GM23338 (cell line): Measurements from ENCODE around the gene RUNX3. TPM values are rescaled to one million over a fixed set of nuclear protein-coding genes. Genes with fewer than 3 reads are reported as not detected.

Source experiments
- ATAC-seq: fragments of 200-7000 bp; cut with Tn5 transposase; 3 replicates; pipeline ENCODE4 v1.9.1; 2020
- DNase-seq: peaks from one replicate; pipeline ENCODE4 v3.0.0-alpha.2; 2015; ENCODE audit warnings: low spot score
- H2AFZ ChIP-seq: fragments of 200-600 bp; sonication (generic); 2 replicates; pipeline ENCODE4 v1.8.0; 2016; ENCODE audit warnings: antibody characterized with exemption, mild to moderate bottlenecking, moderate library complexity
- H3F3A ChIP-seq: fragments of 200-600 bp; sonication (generic); replicated peaks from 2 replicates; pipeline ENCODE4 v1.8.0; 2017; ENCODE audit warnings: antibody characterized with exemption, mixed run types, low read depth
- H3K27ac ChIP-seq: fragments of 200-600 bp; sonication (generic); 2 replicates; pipeline ENCODE4 v1.6.1; 2016; ENCODE audit warnings: low read depth
- H3K27me3 ChIP-seq: fragments of 200-600 bp; sonication (generic); 2 replicates; pipeline ENCODE4 v1.8.0; 2016; ENCODE audit warnings: mild to moderate bottlenecking, mixed run types, moderate library complexity; ENCODE audit not compliant: insufficient read depth
- H3K36me3 ChIP-seq: fragments of 200-600 bp; sonication (generic); 2 replicates; pipeline ENCODE4 v1.8.0; 2016; ENCODE audit warnings: mild to moderate bottlenecking; ENCODE audit not compliant: insufficient read depth
- H3K4me1 ChIP-seq: fragments of 200-600 bp; sonication (generic); 2 replicates; pipeline ENCODE4 v1.8.0; 2016; ENCODE audit warnings: mild to moderate bottlenecking, moderate library complexity; ENCODE audit not compliant: insufficient read depth
- H3K4me2 ChIP-seq: fragments of 200-600 bp; sonication (generic); 2 replicates; pipeline ENCODE4 v1.7.1; 2017; ENCODE audit warnings: mixed run types
- H3K4me3 ChIP-seq: fragments of 200-600 bp; sonication (generic); 2 replicates; pipeline ENCODE4 v1.6.1; 2016; ENCODE audit warnings: mixed run types
- H3K79me2 ChIP-seq: fragments of 200-600 bp; sonication (generic); replicated peaks from 2 replicates; pipeline ENCODE4 v1.8.0; 2017; ENCODE audit warnings: mild to moderate bottlenecking; ENCODE audit not compliant: insufficient read depth
- H3K9me2 ChIP-seq: fragments of 200-600 bp; sonication (generic); 2 replicates; pipeline ENCODE4 v1.8.0; 2017; ENCODE audit not compliant: insufficient read depth
- H4K20me1 ChIP-seq: fragments of 200-600 bp; sonication (generic); replicated peaks from 2 replicates; pipeline ENCODE4 v1.8.0; 2017; ENCODE audit warnings: mild to moderate bottlenecking; ENCODE audit not compliant: insufficient read depth
- H3K27ac Mint-ChIP-seq: 2 replicates; pipeline ENCODE4 v1.8.0; 2020; ENCODE audit warnings: inconsistent platforms, mild to moderate bottlenecking, moderate library complexity, mixed read lengths
- H3K27me3 Mint-ChIP-seq: 3 replicates; pipeline ENCODE4 v1.8.0; 2022; ENCODE audit warnings: low read depth, mild to moderate bottlenecking, moderate library complexity, mixed read lengths, inconsistent platforms; ENCODE audit not compliant: insufficient read depth, poor library complexity
- H3K36me3 Mint-ChIP-seq: 3 replicates; pipeline ENCODE4 v1.8.0; 2021; ENCODE audit warnings: low read depth, mild to moderate bottlenecking, inconsistent platforms, moderate library complexity, mixed read lengths
- H3K4me1 Mint-ChIP-seq: 3 replicates; pipeline ENCODE4 v1.8.0; 2020; ENCODE audit warnings: mild to moderate bottlenecking, inconsistent platforms, mixed read lengths
- H3K4me3 Mint-ChIP-seq: 3 replicates; pipeline ENCODE4 v1.8.0; 2021; ENCODE audit warnings: moderate library complexity, mild to moderate bottlenecking, inconsistent platforms, mixed read lengths
- H3K9me3 Mint-ChIP-seq: 3 replicates; pipeline ENCODE4 v1.8.0; 2020; ENCODE audit warnings: moderate library complexity, mild to moderate bottlenecking, inconsistent platforms, mixed read lengths
- CREB1 ChIP-seq: fragments of 250-450 bp; sonication (Bioruptor Pico); IDR thresholded peaks from 2 replicates; pipeline ENCODE4 v1.5.0; 2020; ENCODE audit warnings: low read depth, mild to moderate bottlenecking, moderate library complexity
- EZH2 ChIP-seq: fragments of 200-600 bp; sonication (generic); IDR thresholded peaks from one replicate; pipeline ENCODE4 v1.8.0; 2017; ENCODE audit warnings: antibody characterized with exemption, mild to moderate bottlenecking, low read depth; ENCODE audit not compliant: unreplicated experiment
- EZH2phosphoT487 ChIP-seq: fragments of 200-600 bp; sonication (generic); IDR thresholded peaks from one replicate; pipeline ENCODE4 v1.8.1; 2018; ENCODE audit warnings: antibody characterized with exemption; ENCODE audit not compliant: unreplicated experiment
- JUNB ChIP-seq: IDR thresholded peaks from one replicate; pipeline ENCODE4 v1.6.1; 2016; ENCODE audit warnings: antibody characterized with exemption; ENCODE audit not compliant: unreplicated experiment
- NANOG ChIP-seq: IDR thresholded peaks from 2 replicates; pipeline ENCODE4 v1.6.1; 2016; ENCODE audit warnings: antibody characterized with exemption, borderline replicate concordance
- POLR2AphosphoS5 ChIP-seq: IDR thresholded peaks from 2 replicates; pipeline ENCODE4 v1.6.1; 2016; ENCODE audit warnings: antibody characterized with exemption, low read depth
- STAT1 ChIP-seq: IDR thresholded peaks from one replicate; pipeline ENCODE4 v1.6.1; 2016; ENCODE audit warnings: antibody characterized with exemption; ENCODE audit not compliant: unreplicated experiment
- ZNF114 ChIP-seq: fragments of 250-450 bp; sonication (Bioruptor Pico); IDR thresholded peaks from 2 replicates; pipeline ENCODE4 v1.5.0; 2020; ENCODE audit warnings: mild to moderate bottlenecking, moderate library complexity
- ZNF331 ChIP-seq: fragments of 250-450 bp; sonication (Bioruptor Pico); IDR thresholded peaks from 2 replicates; pipeline ENCODE4 v1.5.0; 2020; ENCODE audit warnings: low read depth, mild to moderate bottlenecking, moderate library complexity
- polyA plus RNA-seq: library from polyadenylated mRNA; unstranded; fragments of >200 nt; fragmentation: Nextera tagmentation; extraction: Ambion mirVana; gene quantifications from 2 replicates; pipeline ENCODE4 v1.2.1, GENCODE V29; 2016
- total RNA-seq: library from RNA; depleted of rRNA; stranded (reverse); fragments of >200 nt; shearing (Covaris generic); gene quantifications from 2 replicates; pipeline ENCODE4 v1.2.3, GENCODE V29; 2014
- TF ChIP-seq, protein P1 (sequence below): IDR thresholded peaks from one replicate; pipeline ENCODE4 v1.6.1; 2018; ENCODE audit warnings: antibody characterized with exemption; ENCODE audit not compliant: unreplicated experiment
- TF ChIP-seq, protein P2 (sequence below): fragments of 250-450 bp; sonication (Bioruptor Pico); IDR thresholded peaks from 2 replicates; pipeline ENCODE4 v1.5.0; 2020; ENCODE audit warnings: mild to moderate bottlenecking, moderate library complexity
- TF ChIP-seq, protein P3 (sequence below), 2 experiments: fragments of 200-600 bp in 1 of 2; sonication (generic) in 1 of 2; conservative IDR thresholded peaks; 2 replicates each; pipeline versions ENCODE4 v1.5.1 to v1.6.1; 2016 to 2017; ENCODE audit warnings: antibody characterized with exemption in 2 of 2, low read depth in 2 of 2, mild to moderate bottlenecking in 2 of 2, moderate library complexity in 1 of 2
- TF ChIP-seq, protein P4 (sequence below): IDR thresholded peaks from 2 replicates; pipeline ENCODE4 v1.6.1; 2016; ENCODE audit warnings: antibody characterized with exemption

RUNX3 gene
- total and polyA plus RNA-seq, 2 experiments from 2014 or later = 0.23 to 0.73 TPM

DNA sequence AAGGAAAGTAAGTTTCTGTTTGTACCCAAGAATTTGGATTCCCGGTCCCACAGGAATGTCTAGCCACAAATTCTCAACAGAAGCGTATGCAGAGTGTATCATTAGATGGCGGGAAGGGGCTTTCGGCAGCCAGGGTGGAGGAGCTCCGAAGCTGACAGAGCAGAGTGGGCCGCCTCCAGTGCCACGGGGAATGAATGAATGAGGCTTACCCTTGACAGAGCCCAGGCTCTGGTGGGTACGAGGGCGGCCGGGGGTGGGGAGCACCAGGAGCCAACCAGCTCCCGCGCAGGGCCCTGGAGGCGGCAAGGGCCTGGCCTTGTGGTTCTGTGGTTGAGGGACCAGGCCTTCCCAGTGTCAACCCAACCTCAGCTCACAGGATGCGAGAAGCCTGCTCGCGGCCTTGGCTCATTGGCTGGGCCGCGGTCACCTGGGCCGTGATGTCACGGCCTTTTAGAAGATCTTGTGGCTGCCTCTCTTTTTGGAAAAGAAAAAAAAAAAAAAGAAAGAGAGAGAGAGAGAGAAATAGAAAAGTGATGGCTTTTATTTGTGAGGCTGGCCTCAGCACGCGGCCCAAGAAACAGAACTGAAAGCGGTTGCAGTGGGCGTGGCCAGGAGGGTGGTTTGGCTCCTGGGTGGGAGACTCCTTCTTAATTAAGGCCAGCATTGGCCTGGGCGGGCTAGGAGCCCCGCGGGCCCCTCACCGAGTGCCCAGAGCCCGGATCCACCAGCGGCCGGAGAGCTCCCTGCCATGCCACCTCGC, 34.9 kb upstream of the RUNX3 start:
- Histone ChIP-seq H3K9me2 (no peaks in the 10 kb centered on the region), H2AFZ (peak overlapping the region; percentile 52; the same call in 1 of the 2 replicates), H3K4me3 (no peak overlapping the region), H3K79me2 (no peaks in the 10 kb centered on the region), H3F3A (no peaks in the 10 kb centered on the region), H4K20me1 (no peaks in the 10 kb centered on the region), H3K27ac (no peak overlapping the region), H3K4me1 (no peaks in the 10 kb centered on the region; the same call in 1 of the 2 replicates), H3K27me3 (no peaks in the 10 kb centered on the region), H3K36me3 (no peaks in the 10 kb centered on the region), H3K4me2 (no peak overlapping the region)
- Mint-ChIP-seq H3K4me1 (peaks cover 5% of the 10 kb centered on the region), H3K36me3 (no peaks in the 10 kb centered on the region), H3K27ac (no peak overlapping the region), H3K27me3 (peaks cover 2% of the 10 kb centered on the region), H3K9me3 (no peaks in the 10 kb centered on the region), H3K4me3 (no peak overlapping the region)
- DNase-seq (no peak), ATAC-seq (peak; percentile 35)
- TF ChIP-seq, protein P1, sequence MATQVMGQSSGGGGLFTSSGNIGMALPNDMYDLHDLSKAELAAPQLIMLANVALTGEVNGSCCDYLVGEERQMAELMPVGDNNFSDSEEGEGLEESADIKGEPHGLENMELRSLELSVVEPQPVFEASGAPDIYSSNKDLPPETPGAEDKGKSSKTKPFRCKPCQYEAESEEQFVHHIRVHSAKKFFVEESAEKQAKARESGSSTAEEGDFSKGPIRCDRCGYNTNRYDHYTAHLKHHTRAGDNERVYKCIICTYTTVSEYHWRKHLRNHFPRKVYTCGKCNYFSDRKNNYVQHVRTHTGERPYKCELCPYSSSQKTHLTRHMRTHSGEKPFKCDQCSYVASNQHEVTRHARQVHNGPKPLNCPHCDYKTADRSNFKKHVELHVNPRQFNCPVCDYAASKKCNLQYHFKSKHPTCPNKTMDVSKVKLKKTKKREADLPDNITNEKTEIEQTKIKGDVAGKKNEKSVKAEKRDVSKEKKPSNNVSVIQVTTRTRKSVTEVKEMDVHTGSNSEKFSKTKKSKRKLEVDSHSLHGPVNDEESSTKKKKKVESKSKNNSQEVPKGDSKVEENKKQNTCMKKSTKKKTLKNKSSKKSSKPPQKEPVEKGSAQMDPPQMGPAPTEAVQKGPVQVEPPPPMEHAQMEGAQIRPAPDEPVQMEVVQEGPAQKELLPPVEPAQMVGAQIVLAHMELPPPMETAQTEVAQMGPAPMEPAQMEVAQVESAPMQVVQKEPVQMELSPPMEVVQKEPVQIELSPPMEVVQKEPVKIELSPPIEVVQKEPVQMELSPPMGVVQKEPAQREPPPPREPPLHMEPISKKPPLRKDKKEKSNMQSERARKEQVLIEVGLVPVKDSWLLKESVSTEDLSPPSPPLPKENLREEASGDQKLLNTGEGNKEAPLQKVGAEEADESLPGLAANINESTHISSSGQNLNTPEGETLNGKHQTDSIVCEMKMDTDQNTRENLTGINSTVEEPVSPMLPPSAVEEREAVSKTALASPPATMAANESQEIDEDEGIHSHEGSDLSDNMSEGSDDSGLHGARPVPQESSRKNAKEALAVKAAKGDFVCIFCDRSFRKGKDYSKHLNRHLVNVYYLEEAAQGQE = no peak
- TF ChIP-seq, protein P2, sequence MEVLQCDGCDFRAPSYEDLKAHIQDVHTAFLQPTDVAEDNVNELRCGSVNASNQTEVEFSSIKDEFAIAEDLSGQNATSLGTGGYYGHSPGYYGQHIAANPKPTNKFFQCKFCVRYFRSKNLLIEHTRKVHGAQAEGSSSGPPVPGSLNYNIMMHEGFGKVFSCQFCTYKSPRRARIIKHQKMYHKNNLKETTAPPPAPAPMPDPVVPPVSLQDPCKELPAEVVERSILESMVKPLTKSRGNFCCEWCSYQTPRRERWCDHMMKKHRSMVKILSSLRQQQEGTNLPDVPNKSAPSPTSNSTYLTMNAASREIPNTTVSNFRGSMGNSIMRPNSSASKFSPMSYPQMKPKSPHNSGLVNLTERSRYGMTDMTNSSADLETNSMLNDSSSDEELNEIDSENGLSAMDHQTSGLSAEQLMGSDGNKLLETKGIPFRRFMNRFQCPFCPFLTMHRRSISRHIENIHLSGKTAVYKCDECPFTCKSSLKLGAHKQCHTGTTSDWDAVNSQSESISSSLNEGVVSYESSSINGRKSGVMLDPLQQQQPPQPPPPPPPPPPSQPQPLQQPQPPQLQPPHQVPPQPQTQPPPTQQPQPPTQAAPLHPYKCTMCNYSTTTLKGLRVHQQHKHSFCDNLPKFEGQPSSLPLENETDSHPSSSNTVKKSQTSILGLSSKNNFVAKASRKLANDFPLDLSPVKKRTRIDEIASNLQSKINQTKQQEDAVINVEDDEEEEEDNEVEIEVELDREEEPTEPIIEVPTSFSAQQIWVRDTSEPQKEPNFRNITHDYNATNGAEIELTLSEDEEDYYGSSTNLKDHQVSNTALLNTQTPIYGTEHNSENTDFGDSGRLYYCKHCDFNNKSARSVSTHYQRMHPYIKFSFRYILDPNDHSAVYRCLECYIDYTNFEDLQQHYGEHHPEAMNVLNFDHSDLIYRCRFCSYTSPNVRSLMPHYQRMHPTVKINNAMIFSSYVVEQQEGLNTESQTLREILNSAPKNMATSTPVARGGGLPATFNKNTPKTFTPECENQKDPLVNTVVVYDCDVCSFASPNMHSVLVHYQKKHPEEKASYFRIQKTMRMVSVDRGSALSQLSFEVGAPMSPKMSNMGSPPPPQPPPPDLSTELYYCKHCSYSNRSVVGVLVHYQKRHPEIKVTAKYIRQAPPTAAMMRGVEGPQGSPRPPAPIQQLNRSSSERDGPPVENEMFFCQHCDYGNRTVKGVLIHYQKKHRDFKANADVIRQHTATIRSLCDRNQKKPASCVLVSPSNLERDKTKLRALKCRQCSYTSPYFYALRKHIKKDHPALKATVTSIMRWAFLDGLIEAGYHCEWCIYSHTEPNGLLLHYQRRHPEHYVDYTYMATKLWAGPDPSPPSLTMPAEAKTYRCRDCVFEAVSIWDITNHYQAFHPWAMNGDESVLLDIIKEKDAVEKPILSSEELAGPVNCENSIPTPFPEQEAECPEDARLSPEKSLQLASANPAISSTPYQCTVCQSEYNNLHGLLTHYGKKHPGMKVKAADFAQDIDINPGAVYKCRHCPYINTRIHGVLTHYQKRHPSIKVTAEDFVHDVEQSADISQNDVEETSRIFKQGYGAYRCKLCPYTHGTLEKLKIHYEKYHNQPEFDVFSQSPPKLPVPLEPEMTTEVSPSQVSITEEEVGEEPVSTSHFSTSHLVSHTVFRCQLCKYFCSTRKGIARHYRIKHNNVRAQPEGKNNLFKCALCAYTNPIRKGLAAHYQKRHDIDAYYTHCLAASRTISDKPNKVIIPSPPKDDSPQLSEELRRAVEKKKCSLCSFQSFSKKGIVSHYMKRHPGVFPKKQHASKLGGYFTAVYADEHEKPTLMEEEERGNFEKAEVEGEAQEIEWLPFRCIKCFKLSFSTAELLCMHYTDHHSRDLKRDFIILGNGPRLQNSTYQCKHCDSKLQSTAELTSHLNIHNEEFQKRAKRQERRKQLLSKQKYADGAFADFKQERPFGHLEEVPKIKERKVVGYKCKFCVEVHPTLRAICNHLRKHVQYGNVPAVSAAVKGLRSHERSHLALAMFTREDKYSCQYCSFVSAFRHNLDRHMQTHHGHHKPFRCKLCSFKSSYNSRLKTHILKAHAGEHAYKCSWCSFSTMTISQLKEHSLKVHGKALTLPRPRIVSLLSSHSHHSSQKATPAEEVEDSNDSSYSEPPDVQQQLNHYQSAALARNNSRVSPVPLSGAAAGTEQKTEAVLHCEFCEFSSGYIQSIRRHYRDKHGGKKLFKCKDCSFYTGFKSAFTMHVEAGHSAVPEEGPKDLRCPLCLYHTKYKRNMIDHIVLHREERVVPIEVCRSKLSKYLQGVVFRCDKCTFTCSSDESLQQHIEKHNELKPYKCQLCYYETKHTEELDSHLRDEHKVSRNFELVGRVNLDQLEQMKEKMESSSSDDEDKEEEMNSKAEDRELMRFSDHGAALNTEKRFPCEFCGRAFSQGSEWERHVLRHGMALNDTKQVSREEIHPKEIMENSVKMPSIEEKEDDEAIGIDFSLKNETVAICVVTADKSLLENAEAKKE (CRISPR knock-in tag) = no peak
- TF ChIP-seq STAT1 = no peak
- TF ChIP-seq EZH2phosphoT487 = no peak
- no peak for TF ChIP-seq CREB1 (CRISPR knock-in tag)
- no peak for TF ChIP-seq POLR2AphosphoS5
- TF ChIP-seq, protein P3, sequence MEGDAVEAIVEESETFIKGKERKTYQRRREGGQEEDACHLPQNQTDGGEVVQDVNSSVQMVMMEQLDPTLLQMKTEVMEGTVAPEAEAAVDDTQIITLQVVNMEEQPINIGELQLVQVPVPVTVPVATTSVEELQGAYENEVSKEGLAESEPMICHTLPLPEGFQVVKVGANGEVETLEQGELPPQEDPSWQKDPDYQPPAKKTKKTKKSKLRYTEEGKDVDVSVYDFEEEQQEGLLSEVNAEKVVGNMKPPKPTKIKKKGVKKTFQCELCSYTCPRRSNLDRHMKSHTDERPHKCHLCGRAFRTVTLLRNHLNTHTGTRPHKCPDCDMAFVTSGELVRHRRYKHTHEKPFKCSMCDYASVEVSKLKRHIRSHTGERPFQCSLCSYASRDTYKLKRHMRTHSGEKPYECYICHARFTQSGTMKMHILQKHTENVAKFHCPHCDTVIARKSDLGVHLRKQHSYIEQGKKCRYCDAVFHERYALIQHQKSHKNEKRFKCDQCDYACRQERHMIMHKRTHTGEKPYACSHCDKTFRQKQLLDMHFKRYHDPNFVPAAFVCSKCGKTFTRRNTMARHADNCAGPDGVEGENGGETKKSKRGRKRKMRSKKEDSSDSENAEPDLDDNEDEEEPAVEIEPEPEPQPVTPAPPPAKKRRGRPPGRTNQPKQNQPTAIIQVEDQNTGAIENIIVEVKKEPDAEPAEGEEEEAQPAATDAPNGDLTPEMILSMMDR (conservative IDR thresholded peaks at IDR 0.05; ENCODE audit: low read depth in 2 of 2) = no peak
- TF ChIP-seq, protein P4, sequence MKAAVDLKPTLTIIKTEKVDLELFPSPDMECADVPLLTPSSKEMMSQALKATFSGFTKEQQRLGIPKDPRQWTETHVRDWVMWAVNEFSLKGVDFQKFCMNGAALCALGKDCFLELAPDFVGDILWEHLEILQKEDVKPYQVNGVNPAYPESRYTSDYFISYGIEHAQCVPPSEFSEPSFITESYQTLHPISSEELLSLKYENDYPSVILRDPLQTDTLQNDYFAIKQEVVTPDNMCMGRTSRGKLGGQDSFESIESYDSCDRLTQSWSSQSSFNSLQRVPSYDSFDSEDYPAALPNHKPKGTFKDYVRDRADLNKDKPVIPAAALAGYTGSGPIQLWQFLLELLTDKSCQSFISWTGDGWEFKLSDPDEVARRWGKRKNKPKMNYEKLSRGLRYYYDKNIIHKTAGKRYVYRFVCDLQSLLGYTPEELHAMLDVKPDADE = no peak
- no peak for TF ChIP-seq ZNF114 (CRISPR knock-in tag)
- TF ChIP-seq ZNF331 (CRISPR knock-in tag) = no peak
- no peak for TF ChIP-seq JUNB
- TF ChIP-seq NANOG = no peak
- no peak for TF ChIP-seq EZH2
